OCI-M2 (cell line): ENCODE results near the gene LMNTD2.
A peak's percentile ranks its signal among the peaks of the same experiment; 100 is the strongest.

Source experiments
- DNase-seq: peaks from one replicate; lab custom pipeline; 2025; ENCODE audit not compliant: unreplicated experiment; lab: John Stamatoyannopoulos, UW

Gene LMNTD2

DNA sequence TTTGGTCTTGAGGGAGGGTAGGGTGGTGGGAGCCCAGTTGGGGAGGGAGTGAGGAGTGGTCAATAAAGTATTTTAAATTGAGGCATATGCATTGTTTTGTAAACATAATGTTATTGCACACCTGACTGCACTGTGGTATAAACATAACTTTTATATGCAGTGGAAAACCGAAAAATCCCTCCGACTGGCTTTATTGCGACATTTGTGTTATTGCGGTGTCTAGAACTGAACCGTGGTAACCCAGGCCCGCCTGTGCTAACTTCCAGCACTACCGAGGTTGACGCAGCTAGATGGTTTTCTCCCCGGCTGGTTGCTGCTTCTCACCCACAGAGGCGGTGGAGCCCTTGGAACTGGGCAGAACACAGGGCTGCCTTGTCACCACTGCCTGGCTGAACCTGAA is 45.9 kb downstream of the LMNTD2 start:
- no peak for DNase-seq

DNA sequence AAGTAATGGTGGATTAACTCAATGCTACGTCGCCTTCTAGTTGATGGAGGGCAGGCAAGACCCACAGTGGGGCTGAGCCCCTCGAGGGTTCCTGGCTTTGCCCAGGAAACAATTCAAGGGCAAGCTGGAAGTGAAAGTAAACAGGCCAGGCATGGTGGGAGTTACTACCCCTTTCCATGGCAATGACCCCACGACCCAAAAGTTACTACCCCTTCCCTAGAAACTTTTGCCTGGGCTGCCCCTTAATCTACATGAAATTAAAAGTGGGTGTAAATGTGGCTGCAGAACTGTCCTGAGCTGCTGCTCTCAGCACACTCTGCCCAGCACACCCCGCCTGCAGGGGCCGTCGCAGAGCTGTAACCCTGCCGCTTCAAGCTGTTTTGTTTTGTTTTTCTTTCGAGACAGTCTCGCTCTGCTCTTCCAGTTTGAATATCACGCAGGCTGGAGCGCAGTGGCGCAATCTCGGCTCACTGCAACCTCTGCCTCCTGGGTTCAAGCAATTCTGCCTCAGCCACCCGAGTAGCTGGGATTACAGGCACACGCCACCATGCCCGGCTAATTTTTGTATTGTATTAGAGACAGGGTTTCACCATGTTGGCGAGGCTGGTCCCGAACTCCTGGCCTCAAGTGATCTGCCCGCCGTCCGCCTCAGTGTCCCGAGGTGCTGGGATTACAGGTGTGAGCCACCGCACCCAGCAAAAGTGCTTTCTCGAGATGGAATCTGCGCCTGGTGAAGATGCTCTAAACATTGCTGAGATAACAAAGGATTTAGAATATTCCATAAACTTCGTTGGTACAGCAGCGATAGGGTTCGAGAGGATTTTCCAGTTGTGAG is 47.6 kb downstream of the LMNTD2 start:
- no peak for DNase-seq

DNA sequence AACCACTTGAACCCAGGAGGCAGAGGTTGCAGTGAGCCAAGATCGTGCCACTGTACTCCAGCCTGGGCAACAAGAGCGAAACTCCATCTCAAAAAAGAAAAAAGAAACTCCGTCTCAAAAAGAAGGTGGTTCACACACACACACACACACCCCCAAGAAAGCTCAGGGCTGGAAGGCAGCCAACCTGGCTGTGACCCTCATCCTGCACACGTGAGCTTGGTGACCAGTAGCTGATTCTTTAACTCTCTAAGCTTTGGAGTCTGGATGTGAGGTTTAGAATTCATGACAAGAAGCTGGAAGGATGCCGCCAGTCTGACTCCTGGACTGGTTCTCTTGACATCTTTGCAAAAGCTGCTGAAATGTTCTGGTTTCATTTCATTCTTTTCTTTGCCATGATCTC is 51.6 kb downstream of the LMNTD2 start:
- no peak for DNase-seq

DNA sequence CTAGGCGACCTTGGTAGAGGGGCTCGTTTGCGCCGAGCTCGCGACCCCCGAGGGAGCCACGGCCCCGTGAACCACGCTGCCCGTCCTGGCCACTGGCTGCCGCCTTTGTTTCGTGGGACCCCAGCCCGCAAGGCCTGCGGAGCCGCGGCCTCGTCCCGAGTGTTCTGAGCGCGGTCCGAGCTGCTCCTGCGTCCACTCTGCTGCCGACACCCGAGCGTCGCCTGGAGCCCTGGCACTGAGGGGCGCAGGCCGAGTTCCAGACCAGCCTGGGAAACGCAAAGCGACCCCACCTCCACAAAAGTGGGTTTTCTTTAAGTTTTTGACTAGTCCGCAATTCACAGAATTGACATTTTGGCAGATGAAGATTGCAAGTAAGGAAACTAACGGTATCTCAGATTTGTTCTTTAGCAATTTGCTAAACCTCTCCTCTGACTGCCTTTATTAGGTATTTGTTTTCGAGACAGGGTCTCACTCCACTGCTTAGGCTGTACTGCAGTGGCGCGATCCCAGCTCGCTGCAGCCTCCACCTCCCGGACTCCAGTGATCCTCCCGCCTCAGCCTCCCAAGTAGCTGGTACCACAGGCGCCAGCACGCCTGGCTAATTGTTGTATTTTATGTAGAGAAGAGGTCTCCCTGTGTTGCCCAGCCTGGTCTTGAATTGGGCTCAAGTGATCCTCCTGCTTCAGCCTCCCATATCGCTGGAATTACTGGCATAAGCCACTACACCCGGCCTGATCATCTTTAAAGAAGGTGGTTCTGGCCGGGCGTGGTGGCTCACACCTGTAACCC is 52.6 kb downstream of the LMNTD2 start:
- no peak for DNase-seq

DNA sequence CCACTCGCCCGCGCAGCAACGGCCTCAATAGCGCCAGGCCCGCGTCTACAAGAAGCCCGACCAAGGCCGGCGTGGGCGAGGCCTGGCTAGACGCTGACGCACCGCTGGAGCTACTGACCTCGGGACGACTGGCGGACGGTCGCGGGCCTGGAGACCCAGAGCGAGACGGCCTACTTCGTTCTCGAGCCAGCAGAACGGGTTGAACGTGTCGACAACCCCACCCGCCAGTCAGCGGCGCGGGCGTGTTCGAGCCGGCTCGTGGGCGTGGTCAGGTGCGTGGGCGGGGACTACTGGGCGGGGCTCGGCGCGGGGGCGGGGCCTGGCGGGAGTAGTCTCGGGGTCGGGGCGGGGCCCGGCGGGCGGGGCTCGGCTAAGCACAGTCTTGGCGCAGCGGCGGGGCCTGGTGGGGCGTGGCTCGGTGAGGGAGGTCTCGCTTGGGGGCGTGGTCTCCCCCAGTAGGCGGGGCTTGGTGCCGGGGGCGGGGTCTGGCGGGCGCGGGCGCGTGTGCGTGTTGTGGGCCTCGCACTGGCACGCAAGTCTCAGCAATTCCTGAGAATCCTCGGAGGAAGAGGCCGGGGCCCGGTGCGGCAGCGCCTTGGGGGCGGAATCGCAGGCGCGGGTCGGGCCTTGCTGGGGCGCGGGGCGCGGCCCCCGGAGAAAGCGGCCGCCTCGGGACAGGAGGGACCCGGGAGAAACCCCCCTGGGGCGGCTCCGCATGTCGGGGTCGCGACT is 53.4 kb downstream of the LMNTD2 start, which contains the start of gene RNH1:
Gene RNH1, minus strand, starts transcription at position 248 of the 732 bp plus-strand sequence. CDS start 5,080 bp downstream, outside the sequence.
- DNase-seq: peak; percentile 60

DNA sequence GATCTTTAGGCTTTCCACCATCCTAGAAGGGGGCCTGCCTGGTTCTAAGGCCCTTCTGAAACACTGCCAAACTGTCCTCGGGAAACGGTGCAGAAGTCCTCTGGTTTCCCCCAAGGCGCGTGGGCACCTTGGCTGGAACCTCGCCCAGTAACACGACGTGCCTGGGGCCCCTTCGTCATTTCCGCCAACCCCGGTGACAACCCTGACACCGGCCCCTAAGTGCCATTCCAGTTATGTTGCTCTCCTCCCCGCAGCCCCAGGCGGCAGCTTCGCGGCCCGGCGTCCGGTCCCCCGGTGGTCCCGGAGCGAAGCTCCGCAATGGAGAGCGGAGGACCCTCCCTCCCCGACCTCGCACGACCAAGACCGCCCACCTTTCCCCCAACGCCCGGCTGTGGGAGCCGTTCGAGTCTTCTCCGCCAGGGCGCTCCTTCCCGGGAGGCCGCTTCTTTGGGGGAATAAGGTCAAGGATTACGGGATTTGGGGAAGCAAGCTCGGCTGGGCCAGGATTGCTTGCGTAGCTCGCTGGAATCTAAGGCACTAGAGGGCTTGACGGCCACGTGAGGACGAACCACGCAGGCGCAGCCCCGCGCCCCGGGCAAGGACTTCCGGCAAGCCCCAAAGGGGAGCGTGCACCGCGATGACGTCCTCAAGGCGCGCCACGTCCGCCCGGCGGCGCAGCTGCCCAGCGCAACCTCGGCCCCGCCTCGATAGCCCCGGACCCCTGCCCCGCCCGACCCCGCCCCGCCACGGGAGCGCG is 54.1 kb downstream of the LMNTD2 start:
- peak; percentile 75 for DNase-seq

DNA sequence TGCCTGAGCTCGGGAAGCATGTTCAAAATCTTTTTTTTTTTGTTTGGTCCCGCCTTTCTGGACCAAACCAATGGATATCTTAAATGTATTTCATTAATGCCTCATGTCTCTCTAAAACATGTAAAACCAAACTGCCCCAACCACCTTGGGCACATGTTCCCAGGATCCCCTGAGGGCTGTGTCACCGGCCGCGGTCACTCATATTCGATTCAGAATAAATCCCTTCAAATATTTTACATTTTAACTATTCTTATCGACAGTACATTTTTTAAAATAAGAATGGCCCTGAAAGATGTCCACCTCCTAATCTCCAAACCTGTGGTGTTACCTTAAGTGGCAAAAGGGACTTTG is 55.6 kb downstream of the LMNTD2 start:
- no peak for DNase-seq
